Measurements from ENCODE around the gene KCNAB2.

- TF ChIP-seq CTCF (IDR thresholded peaks at IDR 0.05) (no peak), ZFX (IDR thresholded peaks at IDR 0.05; ENCODE audit: borderline replicate concordance) (no peak)
Observed at GRCh38 chr1:6113116-6113515, 67.4 kb downstream of the KCNAB2 start.
